Measurements from ENCODE around the gene LHFPL5.

The LHFPL5 gene

DNA sequence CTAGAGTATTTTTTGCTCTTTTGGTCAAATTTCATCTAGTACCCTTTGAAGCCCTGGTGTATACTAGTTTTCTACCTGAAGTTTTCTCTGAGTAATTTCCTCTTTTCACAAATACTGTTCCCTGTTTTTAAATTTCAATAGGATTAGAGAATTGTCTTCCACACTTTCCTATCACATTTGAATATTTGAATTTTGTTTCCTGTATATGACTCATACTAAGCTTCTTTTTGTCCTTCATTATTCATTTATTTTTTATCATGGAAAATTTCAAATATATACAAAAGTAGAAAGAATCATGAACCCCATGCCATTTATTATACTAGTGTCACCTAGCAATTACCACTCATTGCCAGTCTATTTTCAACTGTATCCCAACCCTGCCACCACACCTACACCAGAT is 52.7 kb downstream of the LHFPL5 start:
- DNase-seq (ENCODE audit: low read depth): no peak

DNA sequence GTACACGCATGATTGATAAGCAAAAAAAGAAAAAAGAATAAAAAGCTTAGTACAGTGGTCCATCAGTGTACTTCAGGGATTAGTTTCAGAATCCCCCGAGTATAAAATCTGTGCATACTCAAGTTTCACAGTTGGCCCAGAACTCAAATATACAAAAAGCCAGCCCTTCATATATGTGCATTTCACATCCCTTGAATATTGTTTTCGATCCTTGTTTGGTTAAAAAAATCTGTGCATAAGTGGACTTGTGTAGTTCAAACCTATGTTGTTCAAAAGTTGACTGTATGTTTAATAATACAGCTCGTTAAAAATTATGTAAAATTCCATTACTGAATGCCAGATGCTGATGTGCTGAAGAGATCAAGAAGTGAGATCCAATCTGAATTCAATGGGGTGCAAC is 54.2 kb downstream of the LHFPL5 start:
- DNase-seq (ENCODE audit: low read depth): no peak
